Measurements from ENCODE around the gene GDNF. TPM values are rescaled to one million over a fixed set of nuclear protein-coding genes. Genes with fewer than 3 reads are reported as not detected.

Gene GDNF, protein sequence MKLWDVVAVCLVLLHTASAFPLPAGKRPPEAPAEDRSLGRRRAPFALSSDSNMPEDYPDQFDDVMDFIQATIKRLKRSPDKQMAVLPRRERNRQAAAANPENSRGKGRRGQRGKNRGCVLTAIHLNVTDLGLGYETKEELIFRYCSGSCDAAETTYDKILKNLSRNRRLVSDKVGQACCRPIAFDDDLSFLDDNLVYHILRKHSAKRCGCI
- total RNA-seq = not detected in 2 replicates
- total RNA-seq (2013) = 0.07 TPM
- polyA plus RNA-seq = not detected in 2 replicates
- 0.07 TPM in 1 of 2 replicates, not detected in the other for polyA minus RNA-seq

DNA sequence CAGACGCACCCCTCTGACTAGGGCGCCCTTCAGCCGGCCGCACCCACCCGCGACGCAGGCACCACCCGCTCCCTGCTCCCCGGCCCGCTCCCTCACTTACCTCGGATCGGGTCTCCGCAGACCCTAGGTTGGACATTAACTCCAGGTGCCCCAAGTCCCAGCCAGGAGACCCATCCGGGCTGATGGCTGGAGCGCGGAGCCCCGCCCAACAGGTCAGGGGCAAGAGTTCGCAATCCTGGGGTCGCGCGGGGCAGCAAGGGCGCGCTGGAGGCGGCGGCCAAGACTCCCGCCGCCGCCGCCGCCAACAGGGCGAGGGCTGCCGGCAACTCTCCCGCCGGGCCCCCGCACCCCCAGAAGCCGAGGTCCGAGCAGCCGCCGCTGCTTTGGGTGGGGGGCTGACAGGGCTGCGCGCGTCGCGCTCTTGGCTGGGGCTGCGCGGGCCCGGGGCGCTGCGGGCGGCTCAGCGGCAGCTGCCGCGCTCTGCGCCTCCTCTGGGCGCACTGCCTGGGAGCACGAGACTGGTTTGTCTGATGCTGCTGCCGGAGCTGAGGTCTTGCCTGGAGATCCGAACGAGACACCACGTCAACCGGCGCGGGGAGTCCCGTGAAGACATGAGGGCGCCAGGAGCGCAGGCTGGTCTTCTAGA lies at the start of gene GDNF:
GDNF (minus strand) TSS at position 635 of the 646 bp plus-strand sequence. CDS start 5,245 bp downstream, outside the sequence.
- Histone ChIP-seq H3K9ac (ENCODE audit: low read length) (no peak within 1 kb of the TSS), H3K27ac (ENCODE audit: low read length in 2 of 2) (no peak within 1 kb of the TSS), H2AFZ (ENCODE audit: insufficient read depth, low read depth, low read length, poor library complexity, severe bottlenecking) (no peak within 1 kb of the TSS), H3K4me1 (ENCODE audit: control insufficient read depth in 2 of 2, insufficient read depth in 2 of 2, low read length in 2 of 2) (peaks cover 33 to 35% of the 10 kb centered on the region in 2 donors), H3K36me3 (replicated peaks in 1 of 2; ENCODE audit: control extremely low read depth in 1 of 2, control insufficient read depth in 1 of 2, extremely low read depth in 1 of 2, insufficient read depth in 2 of 2, low read length in 1 of 2) (no peaks in the 10 kb centered on the region), H3K4me3 (ENCODE audit: control extremely low read depth in 1 of 5, extremely low read depth in 1 of 5, insufficient read depth in 1 of 5, low read depth in 2 of 5, low read length in 4 of 5) (no peak within 1 kb of the TSS), H3K79me2 (ENCODE audit: control insufficient read depth, insufficient read depth, low read length) (no peaks in the 10 kb centered on the region), H4K20me1 (ENCODE audit: control insufficient read depth, insufficient read depth, low read length, poor library complexity, severe bottlenecking) (no peaks in the 10 kb centered on the region), H3K4me2 (replicated peaks; ENCODE audit: low read depth, low read length, poor library complexity, severe bottlenecking) (peak within 1 kb of the TSS; percentile 3), H3K9me3 (ENCODE audit: control extremely low read depth in 1 of 3, control insufficient read depth in 2 of 3, insufficient read depth in 1 of 3, low read length in 2 of 3) (peaks cover 0 to 14% (median 0%) of the 10 kb centered on the region in 3 donors), H3K27me3 (replicated peaks in 1 of 4; ENCODE audit: control extremely low read depth in 1 of 4, control insufficient read depth in 3 of 4, insufficient read depth in 4 of 4, low read length in 3 of 4) (peaks cover 0 to 70% (median 42%) of the 10 kb centered on the region in 4 experiments)
- Mint-ChIP-seq H3K4me1 (peaks cover 30% of the 10 kb centered on the region), H3K4me3 (peak within 1 kb of the TSS; percentile 27), H3K9me3 (ENCODE audit: insufficient read depth) (no peaks in the 10 kb centered on the region), H3K27ac (no peak within 1 kb of the TSS), H3K27me3 (peaks cover 72% of the 10 kb centered on the region)
- CTCF ChIA-PET = interaction anchor here (1.2 kb wide), 1 partner anchor 353 kb away, joined by 3 read pairs; no protein-coding TSS in a partner anchor
- no peak for ATAC-seq (ENCODE audit: low read depth)
- POLR2A ChIA-PET = no interaction called here
- WGBS (ENCODE audit: insufficient coverage) = 6% methylated on average over 59 of the region's 66 CpGs
- intact Hi-C loops (cut with micrococcal nuclease) = no loop called here
- no peak for DNase-seq
- no peak for TF ChIP-seq EZH2 (IDR thresholded peaks at IDR 0.05; ENCODE audit: borderline replicate concordance, insufficient read depth, low read depth, low read length, poor library complexity, severe bottlenecking)
- TF ChIP-seq, protein P1, sequence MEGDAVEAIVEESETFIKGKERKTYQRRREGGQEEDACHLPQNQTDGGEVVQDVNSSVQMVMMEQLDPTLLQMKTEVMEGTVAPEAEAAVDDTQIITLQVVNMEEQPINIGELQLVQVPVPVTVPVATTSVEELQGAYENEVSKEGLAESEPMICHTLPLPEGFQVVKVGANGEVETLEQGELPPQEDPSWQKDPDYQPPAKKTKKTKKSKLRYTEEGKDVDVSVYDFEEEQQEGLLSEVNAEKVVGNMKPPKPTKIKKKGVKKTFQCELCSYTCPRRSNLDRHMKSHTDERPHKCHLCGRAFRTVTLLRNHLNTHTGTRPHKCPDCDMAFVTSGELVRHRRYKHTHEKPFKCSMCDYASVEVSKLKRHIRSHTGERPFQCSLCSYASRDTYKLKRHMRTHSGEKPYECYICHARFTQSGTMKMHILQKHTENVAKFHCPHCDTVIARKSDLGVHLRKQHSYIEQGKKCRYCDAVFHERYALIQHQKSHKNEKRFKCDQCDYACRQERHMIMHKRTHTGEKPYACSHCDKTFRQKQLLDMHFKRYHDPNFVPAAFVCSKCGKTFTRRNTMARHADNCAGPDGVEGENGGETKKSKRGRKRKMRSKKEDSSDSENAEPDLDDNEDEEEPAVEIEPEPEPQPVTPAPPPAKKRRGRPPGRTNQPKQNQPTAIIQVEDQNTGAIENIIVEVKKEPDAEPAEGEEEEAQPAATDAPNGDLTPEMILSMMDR (IDR thresholded peaks at IDR 0.05) = no peak

DNA sequence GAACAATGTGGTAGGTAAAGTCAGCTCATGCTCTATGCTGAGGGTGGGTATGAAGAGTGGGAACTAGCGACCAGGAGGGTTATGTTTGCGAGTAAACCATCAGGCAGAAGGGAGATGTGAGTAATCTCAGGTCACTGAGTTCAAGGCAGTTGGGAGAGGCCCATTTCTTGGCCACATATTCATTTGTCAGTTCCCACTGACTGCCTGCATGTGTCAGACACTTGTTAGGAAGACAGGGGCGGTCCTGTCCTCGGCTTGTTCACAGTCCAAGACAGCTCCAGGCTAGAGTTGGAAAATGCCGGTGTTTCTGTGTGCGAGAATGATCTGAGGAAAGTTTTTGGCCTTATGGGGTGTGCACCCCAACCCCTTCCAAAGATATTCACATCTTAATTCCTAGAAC lies 48.6 kb upstream of the GDNF start:
- H3K4me2 ChIP-seq (replicated peaks; ENCODE audit: low read depth, low read length, poor library complexity, severe bottlenecking) = no peak overlapping the region
- H3K9me3 ChIP-seq (ENCODE audit: control extremely low read depth in 1 of 3, control insufficient read depth in 2 of 3, insufficient read depth in 1 of 3, low read length in 2 of 3) = no peaks in the 10 kb centered on the region
- Mint-ChIP-seq H3K4me3 (no peak overlapping the region), H3K4me1 (no peaks in the 10 kb centered on the region), H3K27me3 (peaks cover 13% of the 10 kb centered on the region), H3K27ac (no peak overlapping the region), H3K9me3 (ENCODE audit: insufficient read depth) (no peaks in the 10 kb centered on the region)
- no peak overlapping the region for H3K4me3 ChIP-seq (ENCODE audit: control extremely low read depth in 1 of 5, extremely low read depth in 1 of 5, insufficient read depth in 1 of 5, low read depth in 2 of 5, low read length in 4 of 5)
- H3K27ac ChIP-seq (ENCODE audit: low read length in 2 of 2) = no peak overlapping the region
- H4K20me1 ChIP-seq (ENCODE audit: control insufficient read depth, insufficient read depth, low read length, poor library complexity, severe bottlenecking) = no peaks in the 10 kb centered on the region
- WGBS (ENCODE audit: insufficient coverage) = 86% methylated on average over 4 of the region's 6 CpGs
- ChIA-PET POLR2A (no interaction called here), CTCF (no interaction called here)
- no peaks in the 10 kb centered on the region for H3K36me3 ChIP-seq (replicated peaks in 1 of 2; ENCODE audit: control extremely low read depth in 1 of 2, control insufficient read depth in 1 of 2, extremely low read depth in 1 of 2, insufficient read depth in 2 of 2, low read length in 1 of 2)
- H3K79me2 ChIP-seq (ENCODE audit: control insufficient read depth, insufficient read depth, low read length) = no peaks in the 10 kb centered on the region
- DNase-seq (no peak), ATAC-seq (ENCODE audit: low read depth) (no peak)
- no peaks in the 10 kb centered on the region for H3K4me1 ChIP-seq (ENCODE audit: control insufficient read depth in 2 of 2, insufficient read depth in 2 of 2, low read length in 2 of 2)
- TF ChIP-seq EZH2 (IDR thresholded peaks at IDR 0.05; ENCODE audit: borderline replicate concordance, insufficient read depth, low read depth, low read length, poor library complexity, severe bottlenecking) = no peak
- TF ChIP-seq, protein P1 (IDR thresholded peaks at IDR 0.05) = no peak
- H3K9ac ChIP-seq (ENCODE audit: low read length) = no peak overlapping the region
- no peaks in the 10 kb centered on the region for H3K27me3 ChIP-seq (replicated peaks in 1 of 4; ENCODE audit: control extremely low read depth in 1 of 4, control insufficient read depth in 3 of 4, insufficient read depth in 4 of 4, low read length in 3 of 4)
- intact Hi-C loops (cut with micrococcal nuclease) = no loop called here
- H2AFZ ChIP-seq (ENCODE audit: insufficient read depth, low read depth, low read length, poor library complexity, severe bottlenecking) = no peak overlapping the region
